GM23338 (cell line): ENCODE measurements around the gene PYGB. TPM values are rescaled to one million over a fixed set of nuclear protein-coding genes. Genes with fewer than 3 reads are reported as not detected.

ENCODE experiments used
- ATAC-seq: fragments of 200-7000 bp; cut with Tn5 transposase; 3 replicates; pipeline ENCODE4 v1.9.1; 2020
- DNase-seq: peaks from one replicate; pipeline ENCODE4 v3.0.0-alpha.2; 2015; ENCODE audit warnings: low spot score
- H2AFZ ChIP-seq: fragments of 200-600 bp; sonication (generic); 2 replicates; pipeline ENCODE4 v1.8.0; 2016; ENCODE audit warnings: antibody characterized with exemption, mild to moderate bottlenecking, moderate library complexity
- H3F3A ChIP-seq: fragments of 200-600 bp; sonication (generic); replicated peaks from 2 replicates; pipeline ENCODE4 v1.8.0; 2017; ENCODE audit warnings: antibody characterized with exemption, mixed run types, low read depth
- H3K27ac ChIP-seq: fragments of 200-600 bp; sonication (generic); 2 replicates; pipeline ENCODE4 v1.6.1; 2016; ENCODE audit warnings: low read depth
- H3K27me3 ChIP-seq: fragments of 200-600 bp; sonication (generic); 2 replicates; pipeline ENCODE4 v1.8.0; 2016; ENCODE audit warnings: mild to moderate bottlenecking, mixed run types, moderate library complexity; ENCODE audit not compliant: insufficient read depth
- H3K36me3 ChIP-seq: fragments of 200-600 bp; sonication (generic); 2 replicates; pipeline ENCODE4 v1.8.0; 2016; ENCODE audit warnings: mild to moderate bottlenecking; ENCODE audit not compliant: insufficient read depth
- H3K4me1 ChIP-seq: fragments of 200-600 bp; sonication (generic); 2 replicates; pipeline ENCODE4 v1.8.0; 2016; ENCODE audit warnings: mild to moderate bottlenecking, moderate library complexity; ENCODE audit not compliant: insufficient read depth
- H3K4me2 ChIP-seq: fragments of 200-600 bp; sonication (generic); 2 replicates; pipeline ENCODE4 v1.7.1; 2017; ENCODE audit warnings: mixed run types
- H3K4me3 ChIP-seq: fragments of 200-600 bp; sonication (generic); 2 replicates; pipeline ENCODE4 v1.6.1; 2016; ENCODE audit warnings: mixed run types
- H3K79me2 ChIP-seq: fragments of 200-600 bp; sonication (generic); replicated peaks from 2 replicates; pipeline ENCODE4 v1.8.0; 2017; ENCODE audit warnings: mild to moderate bottlenecking; ENCODE audit not compliant: insufficient read depth
- H3K9me2 ChIP-seq: fragments of 200-600 bp; sonication (generic); 2 replicates; pipeline ENCODE4 v1.8.0; 2017; ENCODE audit not compliant: insufficient read depth
- H4K20me1 ChIP-seq: fragments of 200-600 bp; sonication (generic); replicated peaks from 2 replicates; pipeline ENCODE4 v1.8.0; 2017; ENCODE audit warnings: mild to moderate bottlenecking; ENCODE audit not compliant: insufficient read depth
- H3K27ac Mint-ChIP-seq: 2 replicates; pipeline ENCODE4 v1.8.0; 2020; ENCODE audit warnings: inconsistent platforms, mild to moderate bottlenecking, moderate library complexity, mixed read lengths
- H3K27me3 Mint-ChIP-seq: 3 replicates; pipeline ENCODE4 v1.8.0; 2022; ENCODE audit warnings: low read depth, mild to moderate bottlenecking, moderate library complexity, mixed read lengths, inconsistent platforms; ENCODE audit not compliant: insufficient read depth, poor library complexity
- H3K36me3 Mint-ChIP-seq: 3 replicates; pipeline ENCODE4 v1.8.0; 2021; ENCODE audit warnings: low read depth, mild to moderate bottlenecking, inconsistent platforms, moderate library complexity, mixed read lengths
- H3K4me1 Mint-ChIP-seq: 3 replicates; pipeline ENCODE4 v1.8.0; 2020; ENCODE audit warnings: mild to moderate bottlenecking, inconsistent platforms, mixed read lengths
- H3K4me3 Mint-ChIP-seq: 3 replicates; pipeline ENCODE4 v1.8.0; 2021; ENCODE audit warnings: moderate library complexity, mild to moderate bottlenecking, inconsistent platforms, mixed read lengths
- H3K9me3 Mint-ChIP-seq: 3 replicates; pipeline ENCODE4 v1.8.0; 2020; ENCODE audit warnings: moderate library complexity, mild to moderate bottlenecking, inconsistent platforms, mixed read lengths
- CREB1 ChIP-seq: fragments of 250-450 bp; sonication (Bioruptor Pico); IDR thresholded peaks from 2 replicates; pipeline ENCODE4 v1.5.0; 2020; ENCODE audit warnings: low read depth, mild to moderate bottlenecking, moderate library complexity
- CTCF ChIP-seq, 2 experiments: fragments of 200-600 bp in 1 of 2; sonication (generic) in 1 of 2; conservative IDR thresholded peaks; 2 replicates each; pipeline versions ENCODE4 v1.5.1 to v1.6.1; 2016 to 2017; ENCODE audit warnings: antibody characterized with exemption in 2 of 2, low read depth in 2 of 2, mild to moderate bottlenecking in 2 of 2, moderate library complexity in 1 of 2
- ETS1 ChIP-seq: IDR thresholded peaks from 2 replicates; pipeline ENCODE4 v1.6.1; 2016; ENCODE audit warnings: antibody characterized with exemption
- EZH2 ChIP-seq: fragments of 200-600 bp; sonication (generic); IDR thresholded peaks from one replicate; pipeline ENCODE4 v1.8.0; 2017; ENCODE audit warnings: antibody characterized with exemption, mild to moderate bottlenecking, low read depth; ENCODE audit not compliant: unreplicated experiment
- EZH2phosphoT487 ChIP-seq: fragments of 200-600 bp; sonication (generic); IDR thresholded peaks from one replicate; pipeline ENCODE4 v1.8.1; 2018; ENCODE audit warnings: antibody characterized with exemption; ENCODE audit not compliant: unreplicated experiment
- JUNB ChIP-seq: IDR thresholded peaks from one replicate; pipeline ENCODE4 v1.6.1; 2016; ENCODE audit warnings: antibody characterized with exemption; ENCODE audit not compliant: unreplicated experiment
- NANOG ChIP-seq: IDR thresholded peaks from 2 replicates; pipeline ENCODE4 v1.6.1; 2016; ENCODE audit warnings: antibody characterized with exemption, borderline replicate concordance
- POLR2AphosphoS5 ChIP-seq: IDR thresholded peaks from 2 replicates; pipeline ENCODE4 v1.6.1; 2016; ENCODE audit warnings: antibody characterized with exemption, low read depth
- REST ChIP-seq: IDR thresholded peaks from one replicate; pipeline ENCODE4 v1.6.1; 2018; ENCODE audit warnings: antibody characterized with exemption; ENCODE audit not compliant: unreplicated experiment
- STAT1 ChIP-seq: IDR thresholded peaks from one replicate; pipeline ENCODE4 v1.6.1; 2016; ENCODE audit warnings: antibody characterized with exemption; ENCODE audit not compliant: unreplicated experiment
- ZNF114 ChIP-seq: fragments of 250-450 bp; sonication (Bioruptor Pico); IDR thresholded peaks from 2 replicates; pipeline ENCODE4 v1.5.0; 2020; ENCODE audit warnings: mild to moderate bottlenecking, moderate library complexity
- ZNF331 ChIP-seq: fragments of 250-450 bp; sonication (Bioruptor Pico); IDR thresholded peaks from 2 replicates; pipeline ENCODE4 v1.5.0; 2020; ENCODE audit warnings: low read depth, mild to moderate bottlenecking, moderate library complexity
- polyA plus RNA-seq: library from polyadenylated mRNA; unstranded; fragments of >200 nt; fragmentation: Nextera tagmentation; extraction: Ambion mirVana; gene quantifications from 2 replicates; pipeline ENCODE4 v1.2.1, GENCODE V29; 2016
- total RNA-seq: library from RNA; depleted of rRNA; stranded (reverse); fragments of >200 nt; shearing (Covaris generic); gene quantifications from 2 replicates; pipeline ENCODE4 v1.2.3, GENCODE V29; 2014
- TF ChIP-seq, protein P1 (sequence below): fragments of 250-450 bp; sonication (Bioruptor Pico); IDR thresholded peaks from 2 replicates; pipeline ENCODE4 v1.5.0; 2020; ENCODE audit warnings: mild to moderate bottlenecking, moderate library complexity

Gene PYGB
- total and polyA plus RNA-seq, 2 experiments from 2014 or later, result 15.6 to 64.0 TPM

GRCh38 chr20:25297141-25297905 lies 49.4 kb downstream of the PYGB start:
- H3K9me3 Mint-ChIP-seq, result no peaks in the 10 kb centered on the region; the same call in 1 of the 3 replicates
- no peak overlapping the region for H3K4me2 ChIP-seq
- H3K27me3 ChIP-seq, result no peaks in the 10 kb centered on the region
- peaks cover 37% of the 10 kb centered on the region for H3K36me3 Mint-ChIP-seq
- DNase-seq (no peak), ATAC-seq (no peak)
- H3K27ac Mint-ChIP-seq, result no peak overlapping the region; the same call in 1 of the 2 replicates
- H3K4me3 ChIP-seq, result no peak overlapping the region
- H3K27me3 Mint-ChIP-seq, result peaks cover 24% of the 10 kb centered on the region
- no peak overlapping the region for H3K4me3 Mint-ChIP-seq
- no peaks in the 10 kb centered on the region for H3K9me2 ChIP-seq
- peaks cover 28% of the 10 kb centered on the region for H3K4me1 Mint-ChIP-seq
- H3K4me1 ChIP-seq, result peaks cover 9% of the 10 kb centered on the region; the same call in 1 of the 2 replicates
- no peaks in the 10 kb centered on the region for H3K79me2 ChIP-seq
- H3K36me3 ChIP-seq, result peaks cover 4% of the 10 kb centered on the region; the same call in 1 of the 2 replicates
- TF ChIP-seq ZNF114 (CRISPR knock-in tag) (no peak), ETS1 (no peak), ZNF331 (no peak), JUNB (no peak), CREB1 (no peak), EZH2phosphoT487 (no peak), EZH2 (no peak), STAT1 (no peak), NANOG (no peak), CTCF (conservative IDR thresholded peaks at IDR 0.05; ENCODE audit: low read depth in 2 of 2) (no peak), REST (no peak), POLR2AphosphoS5 (no peak)
- TF ChIP-seq, protein P1, sequence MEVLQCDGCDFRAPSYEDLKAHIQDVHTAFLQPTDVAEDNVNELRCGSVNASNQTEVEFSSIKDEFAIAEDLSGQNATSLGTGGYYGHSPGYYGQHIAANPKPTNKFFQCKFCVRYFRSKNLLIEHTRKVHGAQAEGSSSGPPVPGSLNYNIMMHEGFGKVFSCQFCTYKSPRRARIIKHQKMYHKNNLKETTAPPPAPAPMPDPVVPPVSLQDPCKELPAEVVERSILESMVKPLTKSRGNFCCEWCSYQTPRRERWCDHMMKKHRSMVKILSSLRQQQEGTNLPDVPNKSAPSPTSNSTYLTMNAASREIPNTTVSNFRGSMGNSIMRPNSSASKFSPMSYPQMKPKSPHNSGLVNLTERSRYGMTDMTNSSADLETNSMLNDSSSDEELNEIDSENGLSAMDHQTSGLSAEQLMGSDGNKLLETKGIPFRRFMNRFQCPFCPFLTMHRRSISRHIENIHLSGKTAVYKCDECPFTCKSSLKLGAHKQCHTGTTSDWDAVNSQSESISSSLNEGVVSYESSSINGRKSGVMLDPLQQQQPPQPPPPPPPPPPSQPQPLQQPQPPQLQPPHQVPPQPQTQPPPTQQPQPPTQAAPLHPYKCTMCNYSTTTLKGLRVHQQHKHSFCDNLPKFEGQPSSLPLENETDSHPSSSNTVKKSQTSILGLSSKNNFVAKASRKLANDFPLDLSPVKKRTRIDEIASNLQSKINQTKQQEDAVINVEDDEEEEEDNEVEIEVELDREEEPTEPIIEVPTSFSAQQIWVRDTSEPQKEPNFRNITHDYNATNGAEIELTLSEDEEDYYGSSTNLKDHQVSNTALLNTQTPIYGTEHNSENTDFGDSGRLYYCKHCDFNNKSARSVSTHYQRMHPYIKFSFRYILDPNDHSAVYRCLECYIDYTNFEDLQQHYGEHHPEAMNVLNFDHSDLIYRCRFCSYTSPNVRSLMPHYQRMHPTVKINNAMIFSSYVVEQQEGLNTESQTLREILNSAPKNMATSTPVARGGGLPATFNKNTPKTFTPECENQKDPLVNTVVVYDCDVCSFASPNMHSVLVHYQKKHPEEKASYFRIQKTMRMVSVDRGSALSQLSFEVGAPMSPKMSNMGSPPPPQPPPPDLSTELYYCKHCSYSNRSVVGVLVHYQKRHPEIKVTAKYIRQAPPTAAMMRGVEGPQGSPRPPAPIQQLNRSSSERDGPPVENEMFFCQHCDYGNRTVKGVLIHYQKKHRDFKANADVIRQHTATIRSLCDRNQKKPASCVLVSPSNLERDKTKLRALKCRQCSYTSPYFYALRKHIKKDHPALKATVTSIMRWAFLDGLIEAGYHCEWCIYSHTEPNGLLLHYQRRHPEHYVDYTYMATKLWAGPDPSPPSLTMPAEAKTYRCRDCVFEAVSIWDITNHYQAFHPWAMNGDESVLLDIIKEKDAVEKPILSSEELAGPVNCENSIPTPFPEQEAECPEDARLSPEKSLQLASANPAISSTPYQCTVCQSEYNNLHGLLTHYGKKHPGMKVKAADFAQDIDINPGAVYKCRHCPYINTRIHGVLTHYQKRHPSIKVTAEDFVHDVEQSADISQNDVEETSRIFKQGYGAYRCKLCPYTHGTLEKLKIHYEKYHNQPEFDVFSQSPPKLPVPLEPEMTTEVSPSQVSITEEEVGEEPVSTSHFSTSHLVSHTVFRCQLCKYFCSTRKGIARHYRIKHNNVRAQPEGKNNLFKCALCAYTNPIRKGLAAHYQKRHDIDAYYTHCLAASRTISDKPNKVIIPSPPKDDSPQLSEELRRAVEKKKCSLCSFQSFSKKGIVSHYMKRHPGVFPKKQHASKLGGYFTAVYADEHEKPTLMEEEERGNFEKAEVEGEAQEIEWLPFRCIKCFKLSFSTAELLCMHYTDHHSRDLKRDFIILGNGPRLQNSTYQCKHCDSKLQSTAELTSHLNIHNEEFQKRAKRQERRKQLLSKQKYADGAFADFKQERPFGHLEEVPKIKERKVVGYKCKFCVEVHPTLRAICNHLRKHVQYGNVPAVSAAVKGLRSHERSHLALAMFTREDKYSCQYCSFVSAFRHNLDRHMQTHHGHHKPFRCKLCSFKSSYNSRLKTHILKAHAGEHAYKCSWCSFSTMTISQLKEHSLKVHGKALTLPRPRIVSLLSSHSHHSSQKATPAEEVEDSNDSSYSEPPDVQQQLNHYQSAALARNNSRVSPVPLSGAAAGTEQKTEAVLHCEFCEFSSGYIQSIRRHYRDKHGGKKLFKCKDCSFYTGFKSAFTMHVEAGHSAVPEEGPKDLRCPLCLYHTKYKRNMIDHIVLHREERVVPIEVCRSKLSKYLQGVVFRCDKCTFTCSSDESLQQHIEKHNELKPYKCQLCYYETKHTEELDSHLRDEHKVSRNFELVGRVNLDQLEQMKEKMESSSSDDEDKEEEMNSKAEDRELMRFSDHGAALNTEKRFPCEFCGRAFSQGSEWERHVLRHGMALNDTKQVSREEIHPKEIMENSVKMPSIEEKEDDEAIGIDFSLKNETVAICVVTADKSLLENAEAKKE (CRISPR knock-in tag), result no peak
- H4K20me1 ChIP-seq, result 0 out of 2 replicates have a peak, but pooled peaks cover 3% of the 10 kb centered on the region
- no peak overlapping the region for H2AFZ ChIP-seq
- H3K27ac ChIP-seq, result peak overlapping the region; percentile 50; the same call in 1 of the 2 replicates
- H3F3A ChIP-seq, result peaks cover 13% of the 10 kb centered on the region; the same call in 1 of the 2 replicates
